ENCODE results near the gene TMEM222. TPM values are rescaled to one million over a fixed set of nuclear protein-coding genes. Genes with fewer than 3 reads are reported as not detected.

Gene TMEM222
- total RNA-seq, 2 experiments from 2014 or later: 22.0 to 25.4 TPM

DNA sequence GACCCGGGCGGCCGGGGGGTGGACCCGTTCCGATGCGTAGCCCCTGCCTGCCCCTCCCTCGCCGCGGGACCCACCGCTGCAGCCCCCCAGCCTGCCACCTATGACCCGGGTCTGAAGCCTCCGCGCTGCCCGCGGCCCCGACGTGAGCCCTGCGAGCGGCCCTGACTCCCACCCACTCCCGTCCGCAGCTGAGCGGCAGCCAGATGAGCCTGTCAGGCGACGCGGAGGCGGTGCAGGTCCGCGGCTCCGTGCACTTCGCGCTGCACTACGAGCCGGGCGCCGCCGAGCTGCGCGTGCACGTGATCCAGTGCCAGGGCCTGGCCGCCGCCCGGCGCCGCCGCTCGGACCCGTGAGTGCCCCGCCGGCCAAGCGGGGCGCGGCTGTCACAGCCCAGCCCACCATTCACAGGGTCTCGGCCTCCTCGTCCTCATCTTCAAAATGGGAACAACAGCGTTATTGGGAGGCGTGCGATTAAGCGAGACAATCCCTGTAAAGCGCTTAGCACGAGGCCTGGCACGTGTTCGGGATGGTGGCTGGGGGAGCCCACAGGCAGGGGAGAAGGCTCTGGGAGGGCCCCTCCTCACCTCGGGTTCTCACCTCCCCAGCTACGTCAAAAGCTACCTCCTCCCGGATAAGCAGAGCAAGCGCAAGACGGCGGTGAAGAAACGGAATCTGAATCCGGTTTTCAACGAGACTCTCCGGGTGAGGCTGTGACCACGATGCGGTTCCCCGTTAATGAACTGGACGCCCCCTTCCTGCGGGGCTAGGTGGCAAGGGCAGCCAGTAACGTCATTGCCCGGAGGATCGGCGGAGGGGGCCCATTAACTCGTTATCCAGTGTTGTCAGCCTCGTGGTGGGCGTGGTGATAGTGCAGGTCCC, 28.1 kb downstream of the TMEM222 start:
- no peak overlapping the region for H3K4me3 Mint-ChIP-seq
- no peak overlapping the region for H3K27ac Mint-ChIP-seq
- no peaks in the 10 kb centered on the region for H3K27me3 Mint-ChIP-seq
- POLR2A ChIA-PET: interaction anchor here (1.0 to 2.6 kb wide), 3 partner anchors 7 to 47 kb away, joined by 3 to 7 read pairs (median 4); no protein-coding TSS in a partner anchor
- ATAC-seq (peak; percentile 28), DNase-seq (no peak)
- intact Hi-C loops (cut with micrococcal nuclease): loop anchor here (10.0 kb wide), 1 partner anchor 45 kb away; the partner anchor contains the start of gene GPR3
- CTCF ChIA-PET: interaction anchor here (1.2 to 2.9 kb wide), 3 partner anchors 8 to 49 kb away, joined by 3 to 16 read pairs (median 4); no protein-coding TSS in a partner anchor
- TF ChIP-seq, protein P1, sequence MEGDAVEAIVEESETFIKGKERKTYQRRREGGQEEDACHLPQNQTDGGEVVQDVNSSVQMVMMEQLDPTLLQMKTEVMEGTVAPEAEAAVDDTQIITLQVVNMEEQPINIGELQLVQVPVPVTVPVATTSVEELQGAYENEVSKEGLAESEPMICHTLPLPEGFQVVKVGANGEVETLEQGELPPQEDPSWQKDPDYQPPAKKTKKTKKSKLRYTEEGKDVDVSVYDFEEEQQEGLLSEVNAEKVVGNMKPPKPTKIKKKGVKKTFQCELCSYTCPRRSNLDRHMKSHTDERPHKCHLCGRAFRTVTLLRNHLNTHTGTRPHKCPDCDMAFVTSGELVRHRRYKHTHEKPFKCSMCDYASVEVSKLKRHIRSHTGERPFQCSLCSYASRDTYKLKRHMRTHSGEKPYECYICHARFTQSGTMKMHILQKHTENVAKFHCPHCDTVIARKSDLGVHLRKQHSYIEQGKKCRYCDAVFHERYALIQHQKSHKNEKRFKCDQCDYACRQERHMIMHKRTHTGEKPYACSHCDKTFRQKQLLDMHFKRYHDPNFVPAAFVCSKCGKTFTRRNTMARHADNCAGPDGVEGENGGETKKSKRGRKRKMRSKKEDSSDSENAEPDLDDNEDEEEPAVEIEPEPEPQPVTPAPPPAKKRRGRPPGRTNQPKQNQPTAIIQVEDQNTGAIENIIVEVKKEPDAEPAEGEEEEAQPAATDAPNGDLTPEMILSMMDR (IDR thresholded peaks at IDR 0.05): no peak
- H3K36me3 Mint-ChIP-seq (ENCODE audit: low read depth): peaks cover 7% of the 10 kb centered on the region
- H3K4me1 Mint-ChIP-seq (ENCODE audit: low read depth): peaks cover 19% of the 10 kb centered on the region
- no peaks in the 10 kb centered on the region for H3K9me3 Mint-ChIP-seq

GRCh38 chr1:27350663-27351540, 28.9 kb downstream of the TMEM222 start:
- Mint-ChIP-seq H3K4me1 (ENCODE audit: low read depth) (peaks cover 25% of the 10 kb centered on the region), H3K27me3 (no peaks in the 10 kb centered on the region), H3K9me3 (no peaks in the 10 kb centered on the region), H3K27ac (no peak overlapping the region), H3K4me3 (no peak overlapping the region), H3K36me3 (ENCODE audit: low read depth) (peaks cover 9% of the 10 kb centered on the region)
- POLR2A ChIA-PET: interaction anchor here (1.0 to 2.6 kb wide), 2 partner anchors 7 to 46 kb away, joined by 3 to 7 read pairs; no protein-coding TSS in a partner anchor
- TF ChIP-seq, protein P1 (IDR thresholded peaks at IDR 0.05): no peak
- CTCF ChIA-PET: interaction anchor here (0.9 to 8.9 kb wide), 4 partner anchors 8 to 51 kb away, joined by 4 to 85 read pairs (median 10); no protein-coding TSS in a partner anchor
- ATAC-seq: no peak
- no peak for DNase-seq
- intact Hi-C loops (cut with micrococcal nuclease): no loop called here

GRCh38 chr1:27351541-27352107, 29.7 kb downstream of the TMEM222 start:
- Mint-ChIP-seq H3K27me3 (no peaks in the 10 kb centered on the region), H3K4me1 (ENCODE audit: low read depth) (peaks cover 28% of the 10 kb centered on the region), H3K4me3 (no peak overlapping the region), H3K27ac (peak overlapping the region; percentile 15), H3K36me3 (ENCODE audit: low read depth) (peaks cover 5% of the 10 kb centered on the region), H3K9me3 (no peaks in the 10 kb centered on the region)
- ATAC-seq: no peak
- DNase-seq: no peak
- intact Hi-C loops (cut with micrococcal nuclease): no loop called here
- POLR2A ChIA-PET: interaction anchor here (6.7 kb wide), 1 partner anchor 9 kb away, joined by 61 read pairs; the partner anchor contains the start of gene SYTL1
- CTCF ChIA-PET: interaction anchor here (0.9 to 8.9 kb wide), 3 partner anchors 19 to 52 kb away, joined by 4 to 85 read pairs (median 4); no protein-coding TSS in a partner anchor
- TF ChIP-seq, protein P1 (IDR thresholded peaks at IDR 0.05): no peak

DNA sequence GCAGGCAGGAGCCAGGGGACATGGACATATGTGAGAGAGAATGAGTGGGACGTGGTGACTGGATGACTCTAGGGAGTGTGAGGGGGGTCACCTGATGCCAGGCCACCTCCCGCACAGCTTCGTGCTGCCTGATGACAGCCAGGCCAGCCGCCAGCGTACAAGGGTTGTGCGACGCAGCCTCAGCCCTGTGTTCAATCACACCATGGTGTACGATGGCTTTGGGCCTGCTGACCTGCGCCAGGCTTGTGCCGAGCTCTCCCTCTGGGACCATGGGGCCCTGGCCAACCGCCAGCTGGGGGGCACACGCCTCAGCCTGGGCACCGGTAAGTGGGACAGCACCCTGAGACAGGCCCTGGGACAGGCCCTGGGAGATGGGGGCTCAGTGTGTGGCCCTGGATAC, 31.2 kb downstream of the TMEM222 start:
- H3K27ac Mint-ChIP-seq: no peak overlapping the region
- CTCF ChIA-PET: interaction anchor here (0.7 to 8.9 kb wide), 5 partner anchors 11 to 53 kb away, joined by 3 to 85 read pairs (median 5); partner anchors contain the start of gene SYTL1
- no peaks in the 10 kb centered on the region for H3K9me3 Mint-ChIP-seq
- no peak overlapping the region for H3K4me3 Mint-ChIP-seq
- intact Hi-C loops (cut with micrococcal nuclease): no loop called here
- POLR2A ChIA-PET: interaction anchor here (0.6 to 6.7 kb wide), 6 partner anchors 9 to 348 kb away, joined by 3 to 61 read pairs (median 4); partner anchors contain the start of gene SYTL1
- H3K4me1 Mint-ChIP-seq (ENCODE audit: low read depth): peaks cover 34% of the 10 kb centered on the region
- TF ChIP-seq, protein P1 (IDR thresholded peaks at IDR 0.05): no peak
- H3K36me3 Mint-ChIP-seq (ENCODE audit: low read depth): peaks cover 2% of the 10 kb centered on the region
- ATAC-seq: no peak
- no peak for DNase-seq
- no peaks in the 10 kb centered on the region for H3K27me3 Mint-ChIP-seq

Data from activated CD8-positive, alpha-beta T cell treated with anti-CD3 and anti-CD28 coated beads for 36 hours (primary cell).